HEK293T (cell line): ENCODE results near the gene PDF.

Experiments used
- ELF4 ChIP-seq: fragments of 450-650 bp; IDR thresholded peaks from 2 replicates; pipeline ENCODE4 v1.6.1; 2017; ENCODE audit warnings: antibody characterized with exemption
- FOXA1 ChIP-seq: fragments of 450-650 bp; IDR thresholded peaks from 2 replicates; pipeline ENCODE4 v1.6.1; 2016; ENCODE audit warnings: mild to moderate bottlenecking
- FOXK2 ChIP-seq: fragments of 450-650 bp; IDR thresholded peaks from 2 replicates; pipeline ENCODE4 v1.6.1; 2016; ENCODE audit warnings: mild to moderate bottlenecking
- FOXM1 ChIP-seq: fragments of 450-650 bp; IDR thresholded peaks from 2 replicates; pipeline ENCODE4 v1.6.1; 2017; ENCODE audit warnings: mild to moderate bottlenecking, borderline replicate concordance
- HDGF ChIP-seq: fragments of 450-650 bp; IDR thresholded peaks from 2 replicates; pipeline ENCODE4 v1.6.1; 2017; ENCODE audit warnings: antibody characterized with exemption, borderline replicate concordance
- SP1 ChIP-seq: fragments of 450-650 bp; IDR thresholded peaks from 2 replicates; pipeline ENCODE4 v1.6.1; 2017
- TARDBP ChIP-seq: fragments of 450-650 bp; IDR thresholded peaks from 2 replicates; pipeline ENCODE4 v1.6.1; 2016
- ZNF384 ChIP-seq: fragments of 450-650 bp; IDR thresholded peaks from 2 replicates; pipeline ENCODE4 v1.6.1; 2016

DNA sequence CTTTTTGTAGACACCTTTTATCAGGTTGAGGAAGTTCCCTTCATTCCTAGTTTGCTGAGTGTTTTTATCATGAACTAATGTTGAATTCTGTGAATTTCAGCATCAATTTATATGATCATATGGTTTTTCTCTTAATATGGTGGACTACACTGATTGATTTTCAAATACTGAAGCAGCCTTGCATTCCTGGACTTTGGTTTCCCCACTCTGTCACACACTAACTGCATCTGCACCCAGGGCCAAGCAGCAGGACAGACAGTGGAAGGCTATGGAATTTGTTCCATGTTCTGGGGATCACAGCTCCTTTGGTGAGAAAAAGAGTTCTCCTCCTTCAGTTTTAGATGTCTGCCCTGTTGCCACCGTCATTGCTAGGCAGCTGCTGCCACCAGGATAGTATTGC lies 47.6 kb upstream of the PDF start:
- TF ChIP-seq FOXK2 (no peak), SP1 (no peak), HDGF (no peak), FOXA1 (no peak), ELF4 (no peak), TARDBP (no peak), FOXM1 (no peak), ZNF384 (no peak)
